Measurements from ENCODE around the gene ASIC2.
"Not testable (repeated sequence)": the region's sequence is repeated elsewhere in the genome, so short reads cannot be mapped to it uniquely, and the experiment has no call there.

The ASIC2 gene

GRCh38 chr17:32970281-32970680 lies 322.8 kb downstream of the ASIC2 start:
- no peak for DNase-seq

DNA sequence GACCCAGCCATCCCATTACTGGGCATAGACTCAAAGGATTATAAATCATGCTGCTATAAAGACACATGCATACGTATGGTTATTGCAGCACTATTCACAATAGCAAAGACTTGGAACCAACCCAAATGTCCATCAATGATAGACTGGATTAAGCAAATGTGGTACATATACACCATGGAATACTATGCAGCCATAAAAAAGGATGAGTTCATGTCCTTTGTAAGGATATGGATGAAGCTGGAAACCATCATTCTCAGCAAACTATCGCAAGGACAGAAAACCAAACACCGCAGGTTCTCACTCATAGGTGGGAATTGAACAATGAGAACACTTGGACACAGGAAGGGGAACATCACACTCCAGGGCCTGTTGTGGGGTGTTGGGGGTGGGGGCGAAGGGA lies 323.9 kb downstream of the ASIC2 start:
- DNase-seq: not testable (repeated sequence)

- no peak for DNase-seq
Observed at GRCh38 chr17:32964541-32964940, 328.6 kb downstream of the ASIC2 start.
